WERI-Rb-1 (cell line): Measurements from ENCODE around the gene DYNLT1.

Source experiments
- DNase-seq: peaks from one replicate; pipeline ENCODE4 v3.0.0-alpha.2; 2020
- H3K27ac ChIP-seq: fragments of 250-450 bp; sonication (Bioruptor Pico); 2 replicates; pipeline ENCODE4 v1.5.1; 2020; ENCODE audit warnings: mild to moderate bottlenecking, moderate library complexity
- H3K27me3 ChIP-seq: fragments of 250-450 bp; sonication (Bioruptor Pico); 2 replicates; pipeline ENCODE4 v1.5.1; 2021; ENCODE audit warnings: mild to moderate bottlenecking, low read depth, moderate library complexity; ENCODE audit not compliant: insufficient read depth, severe bottlenecking
- H3K36me3 ChIP-seq: fragments of 250-450 bp; sonication (Bioruptor Pico); 2 replicates; pipeline ENCODE4 v1.5.1; 2020; ENCODE audit warnings: mild to moderate bottlenecking, moderate library complexity
- H3K4me3 ChIP-seq: 2 replicates; pipeline ENCODE4 v1.5.1; 2011; ENCODE audit warnings: low read depth, mild to moderate bottlenecking, control low read depth, low read length
- H3K9me3 ChIP-seq: fragments of 250-450 bp; sonication (Bioruptor Pico); 2 replicates; pipeline ENCODE4 v1.5.1; 2021; ENCODE audit warnings: mild to moderate bottlenecking, moderate library complexity; ENCODE audit not compliant: severe bottlenecking
- TF ChIP-seq, protein P1 (sequence below): IDR thresholded peaks from 2 replicates; pipeline ENCODE4 v1.5.1; 2011; ENCODE audit warnings: low read depth, mild to moderate bottlenecking, control low read depth, inconsistent platforms, low read length

The DYNLT1 gene

DNA sequence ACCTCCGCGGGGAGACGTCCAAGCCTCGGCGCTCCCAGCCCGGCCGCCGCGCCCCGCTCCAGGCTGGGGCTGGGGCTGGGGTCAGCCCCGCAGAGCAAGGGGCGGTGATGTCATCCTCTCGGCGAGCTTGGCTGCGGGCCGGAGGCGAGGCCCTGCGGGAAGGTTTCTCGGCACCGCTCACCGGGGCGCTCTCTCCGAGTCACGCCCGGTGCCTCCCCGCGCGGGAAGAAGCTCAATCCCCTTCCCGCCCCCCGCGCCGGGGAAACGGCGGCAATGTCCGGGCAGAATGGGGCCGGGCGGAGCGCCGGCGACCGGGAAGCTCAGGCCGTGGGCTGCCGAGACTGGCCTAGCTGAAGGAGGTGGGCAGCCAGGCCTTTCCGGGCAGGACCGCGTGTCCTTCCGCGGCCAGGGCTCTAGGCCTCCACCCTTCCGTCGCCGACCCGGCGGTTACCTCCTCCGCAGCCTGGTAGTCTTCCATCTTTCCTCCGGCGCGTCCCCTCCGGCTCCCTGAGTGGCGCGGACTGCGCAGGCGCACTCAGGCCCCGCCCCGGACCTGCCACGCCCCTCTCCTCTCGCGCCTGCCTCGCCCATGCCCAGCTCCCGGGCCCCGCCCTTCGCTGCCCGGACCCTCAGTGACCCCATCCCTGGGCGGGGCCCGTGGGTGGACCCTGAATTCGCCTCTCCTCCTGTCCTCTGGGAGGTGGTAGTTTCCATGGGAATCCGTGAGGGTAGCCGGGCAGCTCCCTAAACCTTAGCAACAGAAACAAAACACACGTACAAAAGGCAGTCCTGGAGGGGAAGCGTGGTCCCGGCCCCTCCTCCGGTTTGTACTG, at the start of gene DYNLT1:
Gene DYNLT1, minus strand, starts transcription at position 513 of the 833 bp plus-strand sequence. Its CDS starts 35 bp downstream, at position 478.
- H3K27ac ChIP-seq = peak within 1 kb of the TSS; percentile 96
- H3K27me3 ChIP-seq = no peaks in the 10 kb centered on the region
- peak within 1 kb of the TSS; percentile 93 for H3K4me3 ChIP-seq
- no peaks in the 10 kb centered on the region; the same call in none of the 2 replicates for H3K36me3 ChIP-seq
- TF ChIP-seq, protein P1, sequence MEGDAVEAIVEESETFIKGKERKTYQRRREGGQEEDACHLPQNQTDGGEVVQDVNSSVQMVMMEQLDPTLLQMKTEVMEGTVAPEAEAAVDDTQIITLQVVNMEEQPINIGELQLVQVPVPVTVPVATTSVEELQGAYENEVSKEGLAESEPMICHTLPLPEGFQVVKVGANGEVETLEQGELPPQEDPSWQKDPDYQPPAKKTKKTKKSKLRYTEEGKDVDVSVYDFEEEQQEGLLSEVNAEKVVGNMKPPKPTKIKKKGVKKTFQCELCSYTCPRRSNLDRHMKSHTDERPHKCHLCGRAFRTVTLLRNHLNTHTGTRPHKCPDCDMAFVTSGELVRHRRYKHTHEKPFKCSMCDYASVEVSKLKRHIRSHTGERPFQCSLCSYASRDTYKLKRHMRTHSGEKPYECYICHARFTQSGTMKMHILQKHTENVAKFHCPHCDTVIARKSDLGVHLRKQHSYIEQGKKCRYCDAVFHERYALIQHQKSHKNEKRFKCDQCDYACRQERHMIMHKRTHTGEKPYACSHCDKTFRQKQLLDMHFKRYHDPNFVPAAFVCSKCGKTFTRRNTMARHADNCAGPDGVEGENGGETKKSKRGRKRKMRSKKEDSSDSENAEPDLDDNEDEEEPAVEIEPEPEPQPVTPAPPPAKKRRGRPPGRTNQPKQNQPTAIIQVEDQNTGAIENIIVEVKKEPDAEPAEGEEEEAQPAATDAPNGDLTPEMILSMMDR = no peak
- no peaks in the 10 kb centered on the region for H3K9me3 ChIP-seq
- DNase-seq = peak; percentile 95

DNA sequence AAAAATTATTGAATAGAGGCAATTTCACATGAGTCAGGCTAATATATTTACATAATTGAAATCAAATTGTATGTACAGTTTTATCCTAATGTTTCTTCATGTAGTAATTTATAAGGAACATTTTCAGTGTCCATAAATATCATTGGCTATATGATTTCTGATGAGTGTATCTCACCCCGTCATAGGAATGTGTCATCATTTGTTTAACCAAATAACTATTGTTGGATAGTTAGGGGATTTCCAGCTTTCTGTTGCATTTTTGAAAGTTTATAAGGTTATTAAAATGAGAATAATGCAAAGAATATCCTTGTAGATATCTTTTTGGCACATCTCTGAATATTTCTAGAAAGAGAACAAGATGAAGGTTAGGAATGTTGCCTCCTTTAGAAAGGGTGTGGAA, 44.3 kb upstream of the DYNLT1 start:
- DNase-seq = no peak

DNA sequence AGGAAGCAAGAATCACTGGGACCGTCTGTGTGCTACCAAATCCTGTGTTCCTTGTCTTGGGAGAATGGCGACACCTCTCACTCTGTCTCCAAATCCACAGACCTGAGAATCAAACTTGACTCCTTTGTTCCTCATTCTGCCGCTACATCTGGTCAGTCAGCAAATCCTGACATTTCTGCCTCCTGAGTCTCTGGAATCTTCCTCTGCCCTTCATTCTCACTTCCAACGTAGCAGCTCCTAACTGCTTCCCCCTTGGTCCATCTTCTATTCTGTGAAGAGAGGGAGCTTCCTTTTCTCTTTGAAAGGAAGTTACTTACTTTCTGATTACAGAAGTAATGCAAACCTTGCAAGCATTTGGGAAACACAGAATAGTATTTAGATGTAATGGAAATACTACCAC, 43.0 kb upstream of the DYNLT1 start:
- Histone ChIP-seq H3K9me3 (no peaks in the 10 kb centered on the region), H3K27ac (no peak overlapping the region)

More for the DNA sequence above, 44.3 kb upstream of the DYNLT1 start:
- Histone ChIP-seq H3K27me3 (no peaks in the 10 kb centered on the region), H3K4me3 (no peak overlapping the region), H3K36me3 (no peaks in the 10 kb centered on the region), H3K27ac (no peak overlapping the region), H3K9me3 (no peaks in the 10 kb centered on the region)
- TF ChIP-seq, protein P1 = no peak

DNA sequence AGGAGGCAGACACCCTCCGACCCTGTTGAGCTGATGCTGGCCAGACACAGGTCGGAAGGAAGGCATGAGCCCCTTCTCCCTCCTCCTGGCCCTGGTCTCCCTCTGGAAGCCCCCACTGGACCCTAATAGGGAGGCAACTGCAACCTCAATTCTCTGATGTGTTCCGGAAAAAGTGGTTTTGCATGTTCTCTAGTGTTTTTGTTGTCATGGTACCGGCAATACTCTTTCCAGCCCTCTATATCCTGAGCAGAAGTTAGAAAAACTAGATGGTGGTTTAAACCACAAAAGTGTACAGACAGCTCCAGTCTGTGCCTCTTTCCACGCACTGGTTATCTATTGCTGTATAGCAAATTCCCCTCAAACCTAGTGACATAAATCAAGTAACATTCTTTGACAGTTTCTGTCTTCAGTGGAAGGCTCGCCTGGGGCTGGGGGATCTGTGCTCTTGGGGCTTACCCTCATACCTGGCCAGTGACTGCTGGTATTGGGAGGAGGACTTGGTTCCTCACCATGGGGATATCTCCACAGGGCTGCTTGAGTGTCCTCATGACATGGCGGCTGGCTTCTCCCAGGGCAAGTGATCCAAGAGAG, 42.3 kb upstream of the DYNLT1 start:
- no peak overlapping the region for H3K27ac ChIP-seq
- TF ChIP-seq, protein P1 = no peak

More for the DNA sequence above, 43.0 kb upstream of the DYNLT1 start:
- TF ChIP-seq, protein P1 = no peak
- no peak for DNase-seq
- H3K36me3 ChIP-seq = no peaks in the 10 kb centered on the region
- no peaks in the 10 kb centered on the region for H3K27me3 ChIP-seq
- H3K4me3 ChIP-seq = no peak overlapping the region

DNA sequence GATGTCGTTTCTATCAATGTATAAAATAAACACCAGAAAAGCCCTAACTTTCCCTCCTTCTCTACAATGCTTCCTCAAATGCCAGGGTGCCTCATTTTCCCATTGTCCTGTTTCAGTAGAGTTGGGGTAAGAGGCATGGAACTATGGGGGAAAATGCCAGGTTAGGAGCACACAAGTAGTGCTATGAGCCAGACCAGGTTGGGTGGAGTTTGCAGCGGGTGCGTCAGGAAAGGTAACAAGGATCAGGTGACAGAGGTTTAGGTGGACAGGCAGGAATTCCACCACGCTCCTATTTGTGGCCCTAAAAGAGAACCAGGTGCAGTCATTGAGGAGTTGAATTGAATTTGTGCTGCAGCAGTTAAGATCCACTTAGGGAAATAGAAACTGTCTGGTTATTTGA, 41.8 kb upstream of the DYNLT1 start:
- Histone ChIP-seq H3K36me3 (no peaks in the 10 kb centered on the region), H3K4me3 (no peak overlapping the region), H3K9me3 (no peaks in the 10 kb centered on the region), H3K27me3 (no peaks in the 10 kb centered on the region), H3K27ac (no peak overlapping the region)
- DNase-seq = no peak
- TF ChIP-seq, protein P1 = no peak

More for the DNA sequence above, 42.3 kb upstream of the DYNLT1 start:
- no peak for DNase-seq
- no peaks in the 10 kb centered on the region for H3K9me3 ChIP-seq
- no peaks in the 10 kb centered on the region for H3K27me3 ChIP-seq
- no peaks in the 10 kb centered on the region for H3K36me3 ChIP-seq
- H3K4me3 ChIP-seq = no peak overlapping the region
